ENCODE measurements around the gene LAMB3.

DNA sequence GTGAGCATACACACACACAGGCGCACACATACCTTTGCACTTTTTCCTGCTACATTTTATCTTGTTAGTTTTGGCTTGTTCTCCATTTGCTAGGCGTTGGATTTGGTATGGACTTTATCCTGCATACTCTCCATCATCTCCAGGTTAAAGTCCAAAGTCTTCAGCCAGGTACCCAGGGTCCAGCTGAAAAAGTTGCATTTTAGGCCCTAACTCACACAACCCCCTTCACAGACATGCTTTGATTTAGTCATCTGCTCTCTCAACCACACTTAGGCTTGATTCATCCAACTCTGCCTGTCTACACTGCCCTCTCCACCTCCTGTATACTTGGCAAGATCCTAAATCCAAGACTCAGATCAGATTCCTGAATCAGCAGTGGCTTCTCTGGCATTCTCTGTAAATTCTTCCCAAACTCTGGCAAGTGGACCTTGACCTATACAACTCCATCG lies 10.7 kb upstream of the LAMB3 start:
- no peak for TF ChIP-seq POLR2A (IDR thresholded peaks at IDR 0.05)
- TF ChIP-seq CTCF (IDR thresholded peaks at IDR 0.05): no peak
- TF ChIP-seq POLR2AphosphoS5 (IDR thresholded peaks at IDR 0.05): no peak
- TF ChIP-seq EP300 (IDR thresholded peaks at IDR 0.05; ENCODE audit: low read depth): no peak

All from transverse colon (tissue), 4 donors.